Pancreas (tissue), 10 donors: ENCODE data around the gene COX18. TPM values are rescaled to one million over a fixed set of nuclear protein-coding genes. Genes with fewer than 3 reads are reported as not detected.

ENCODE experiments used
- ATAC-seq, 4 donors: fragments of 200-7000 bp; cut with Tn5 transposase; one replicate each; pipeline versions ENCODE4 v1.8.0 to v1.9.1; 2020; ENCODE audit warnings: mild to moderate bottlenecking in 4 of 4, moderate library complexity in 4 of 4
- DNase-seq, 6 donors: peaks; one replicate each; pipeline ENCODE4 v3.0.0-alpha.2; 2020
- FAIRE-seq: peaks from 2 replicates; lab custom pipeline; 2012; peaks lifted over from hg19 to GRCh38; lab: Jason Lieb, UNC
- H3K27ac ChIP-seq, 4 donors: fragments of 200-600 bp; sonication (generic); 1 replicate in 3 of 4; 2 replicates in 1 of 4; pipeline versions ENCODE4 v1.5.0 to v1.8.0; 2020
- H3K27me3 ChIP-seq, 4 donors: fragments of 200-600 bp; one replicate each; pipeline ENCODE4 v1.8.0; 2021
- H3K36me3 ChIP-seq, 3 donors: fragments of 200-600 bp; sonication (generic) in 1 of 3; one replicate each; pipeline versions ENCODE4 v1.5.0 to v1.8.0; 2020 to 2021
- H3K4me1 ChIP-seq, 3 donors: fragments of 200-600 bp; one replicate each; pipeline ENCODE4 v1.8.0; 2021
- H3K4me3 ChIP-seq, 4 donors: fragments of 200-600 bp; sonication (generic) in 2 of 4; one replicate each; pipeline versions ENCODE4 v1.5.0 to v1.8.0; 2020 to 2021
- H3K9me3 ChIP-seq, 4 donors: fragments of 200-600 bp; one replicate each; pipeline ENCODE4 v1.8.0; 2021
- WGBS, 2 donors: extraction: QIAGEN DNeasy Blood & Tissue Kit; methylation state at CpG; one replicate each; pipeline ENCODE4 v1.1.7; 2013; 5-methylcytosine and 5-hydroxymethylcytosine counted together
- intact Hi-C, 3 donors: fragments of 100-400 bp; cut with DNase I; formaldehyde crosslinking; loops; one replicate each; pipeline versions ENCODE4 v1.11.1 to v1.14.2; 2022
- polyA plus RNA-seq, 2 donors: library from polyadenylated mRNA; stranded (reverse); fragments of 200-250 nt; gene quantifications; one replicate each; pipeline ENCODE4 v1.2.3, GENCODE V29; 2013
- total RNA-seq, 6 donors: library from RNA; stranded (reverse); fragmentation: NEBNext Ultra II Directional in 4 of 6; extraction: Animal tissue kit (Norgen Biotek cat#: 25700) in 4 of 6; gene quantifications; one replicate each; pipeline versions ENCODE4 v1.2.1 to v1.2.4, GENCODE V29; 2021 to 2023
- TF ChIP-seq, protein P1 (sequence below), 4 donors: fragments of 200-600 bp; sonication (generic) in 3 of 4; IDR thresholded peaks; one replicate each; pipeline versions ENCODE4 v1.5.0 to v1.8.0; 2021; ENCODE audit warnings: antibody characterized with exemption in 4 of 4
- donor health status: healthy with polysubstance abuse.
- donor health status: DM: no; HTN: no; CAD: no; lungs with moderate emphysema.
- donor health status: DM: no; HTN: no; CAD: no.
- donor health status: control.
- donor health status: control.
- donor health status: Bipolar disorder and iron deficiency.
- donor health status: DM: yes; HTN: yes; CAD: no.
- donor health status: DM: no; HTN: no; CAD: no.
- donor health status: DM: no; HTN: no; CAD: no.
- donor health status: DM: yes; HTN: yes; CAD: no.

COX18 gene
- total and polyA plus RNA-seq, 8 donors = 4.7 to 9.6 (median 6.7) TPM

DNA sequence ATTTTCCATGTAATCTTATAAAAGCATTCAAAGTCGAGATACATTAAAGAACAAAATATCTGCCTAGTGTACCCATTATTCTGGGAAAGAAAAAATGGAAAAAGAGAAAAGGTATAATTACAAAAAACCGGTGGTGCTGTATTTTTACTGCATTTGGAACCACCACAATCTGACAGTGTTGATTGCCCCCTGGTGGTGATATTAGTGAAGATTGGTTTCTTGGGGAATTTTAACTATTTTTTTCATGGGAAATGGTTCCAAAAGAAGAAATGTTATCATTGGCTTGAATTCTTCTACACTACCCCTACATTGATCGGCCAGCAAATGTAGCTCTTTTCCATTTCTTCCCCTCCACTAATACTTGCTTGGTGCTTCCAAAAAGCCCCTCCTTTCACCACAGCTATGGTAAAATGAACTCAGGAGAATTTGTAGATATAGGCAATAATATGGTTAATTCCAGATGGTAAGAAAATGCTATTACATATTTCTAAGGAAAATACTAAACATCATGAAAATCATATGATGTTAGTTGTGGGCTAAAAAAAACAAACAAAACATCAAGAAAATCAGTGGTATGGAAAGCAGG is 50.0 kb downstream of the COX18 start:
- ATAC-seq (peak in 3 of 4 donors; percentile 50 to 59 (median 51)), FAIRE-seq (peak; percentile 57), DNase-seq (no peak)
- H3K4me1 ChIP-seq = no peaks in the 10 kb centered on the region
- H3K4me3 ChIP-seq = no peak overlapping the region
- TF ChIP-seq, protein P1, sequence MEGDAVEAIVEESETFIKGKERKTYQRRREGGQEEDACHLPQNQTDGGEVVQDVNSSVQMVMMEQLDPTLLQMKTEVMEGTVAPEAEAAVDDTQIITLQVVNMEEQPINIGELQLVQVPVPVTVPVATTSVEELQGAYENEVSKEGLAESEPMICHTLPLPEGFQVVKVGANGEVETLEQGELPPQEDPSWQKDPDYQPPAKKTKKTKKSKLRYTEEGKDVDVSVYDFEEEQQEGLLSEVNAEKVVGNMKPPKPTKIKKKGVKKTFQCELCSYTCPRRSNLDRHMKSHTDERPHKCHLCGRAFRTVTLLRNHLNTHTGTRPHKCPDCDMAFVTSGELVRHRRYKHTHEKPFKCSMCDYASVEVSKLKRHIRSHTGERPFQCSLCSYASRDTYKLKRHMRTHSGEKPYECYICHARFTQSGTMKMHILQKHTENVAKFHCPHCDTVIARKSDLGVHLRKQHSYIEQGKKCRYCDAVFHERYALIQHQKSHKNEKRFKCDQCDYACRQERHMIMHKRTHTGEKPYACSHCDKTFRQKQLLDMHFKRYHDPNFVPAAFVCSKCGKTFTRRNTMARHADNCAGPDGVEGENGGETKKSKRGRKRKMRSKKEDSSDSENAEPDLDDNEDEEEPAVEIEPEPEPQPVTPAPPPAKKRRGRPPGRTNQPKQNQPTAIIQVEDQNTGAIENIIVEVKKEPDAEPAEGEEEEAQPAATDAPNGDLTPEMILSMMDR (IDR thresholded peaks at IDR 0.05) = peak; percentile 20 to 62 (median 40)
- H3K9me3 ChIP-seq = no peaks in the 10 kb centered on the region
- intact Hi-C loops = loop anchor here in 1 of 3 donors (10.0 kb wide), 1 partner anchor 315 kb away; no protein-coding TSS in a partner anchor
- H3K27me3 ChIP-seq = no peaks in the 10 kb centered on the region
- WGBS, 2 donors = 2 to 3% methylated on average over 3 of the region's 3 CpGs
- no peak overlapping the region for H3K27ac ChIP-seq
- no peaks in the 10 kb centered on the region for H3K36me3 ChIP-seq

DNA sequence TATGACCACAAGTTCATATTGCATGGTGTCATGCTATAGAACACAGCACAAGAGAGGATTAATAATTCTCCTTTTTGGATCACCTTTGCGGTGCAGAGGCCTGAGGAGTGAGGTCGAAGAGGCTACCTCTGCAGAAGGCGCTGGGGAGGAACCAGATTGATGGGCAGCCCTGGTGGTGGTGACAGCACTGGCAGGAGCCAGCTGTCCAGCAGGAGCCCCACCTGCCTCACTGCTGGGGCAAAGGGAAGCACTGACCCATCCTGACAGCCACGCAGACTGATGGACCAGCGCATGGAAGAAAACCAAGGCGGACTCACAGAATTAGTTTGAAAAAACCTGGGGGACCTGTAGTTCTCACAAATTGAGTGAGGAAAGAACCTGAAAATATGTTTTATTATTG is 50.9 kb downstream of the COX18 start:
- FAIRE-seq (no peak), DNase-seq (no peak), ATAC-seq (no peak)
- no peak overlapping the region for H3K4me3 ChIP-seq
- no peaks in the 10 kb centered on the region for H3K36me3 ChIP-seq
- TF ChIP-seq, protein P1 (IDR thresholded peaks at IDR 0.05) = no peak
- no peaks in the 10 kb centered on the region for H3K27me3 ChIP-seq
- H3K9me3 ChIP-seq = no peaks in the 10 kb centered on the region
- H3K4me1 ChIP-seq = no peaks in the 10 kb centered on the region
- H3K27ac ChIP-seq = no peak overlapping the region
- WGBS, 2 donors = 87 to 92% methylated on average over 6 of the region's 6 CpGs
- intact Hi-C loops = loop anchor here in 1 of 3 donors (10.0 kb wide), 1 partner anchor 314 kb away; no protein-coding TSS in a partner anchor

DNA sequence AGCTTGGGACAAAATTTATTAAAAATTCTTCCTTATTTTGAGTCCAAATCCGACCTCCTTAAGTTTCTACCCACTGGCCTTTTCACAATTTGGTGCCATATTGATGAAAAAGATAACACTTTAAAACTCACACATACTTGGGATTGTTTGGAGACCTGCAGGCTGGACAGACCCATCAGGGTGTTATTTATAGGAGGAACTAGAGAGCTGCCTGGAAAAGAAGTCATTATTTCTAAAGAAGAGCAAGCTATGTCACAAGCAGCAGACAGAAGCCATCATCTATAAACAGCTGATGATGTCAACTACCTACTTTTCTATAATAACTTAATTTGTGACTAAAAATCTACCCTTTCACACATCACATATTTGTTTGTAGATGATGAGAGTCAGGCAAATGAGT is 56.2 kb downstream of the COX18 start:
- TF ChIP-seq, protein P1 (IDR thresholded peaks at IDR 0.05) = no peak
- intact Hi-C loops = loop anchor here in 1 of 3 donors (10.0 kb wide), 1 partner anchor 309 kb away; no protein-coding TSS in a partner anchor
- H3K4me3 ChIP-seq = no peak overlapping the region
- WGBS, 2 donors = 45 to 61% methylated on average over 1 of the region's 1 CpG
- H3K27me3 ChIP-seq = no peaks in the 10 kb centered on the region
- H3K4me1 ChIP-seq = no peaks in the 10 kb centered on the region
- DNase-seq (no peak), FAIRE-seq (no peak), ATAC-seq (no peak)
- H3K27ac ChIP-seq = no peak overlapping the region
- no peaks in the 10 kb centered on the region for H3K36me3 ChIP-seq
- no peaks in the 10 kb centered on the region for H3K9me3 ChIP-seq

DNA sequence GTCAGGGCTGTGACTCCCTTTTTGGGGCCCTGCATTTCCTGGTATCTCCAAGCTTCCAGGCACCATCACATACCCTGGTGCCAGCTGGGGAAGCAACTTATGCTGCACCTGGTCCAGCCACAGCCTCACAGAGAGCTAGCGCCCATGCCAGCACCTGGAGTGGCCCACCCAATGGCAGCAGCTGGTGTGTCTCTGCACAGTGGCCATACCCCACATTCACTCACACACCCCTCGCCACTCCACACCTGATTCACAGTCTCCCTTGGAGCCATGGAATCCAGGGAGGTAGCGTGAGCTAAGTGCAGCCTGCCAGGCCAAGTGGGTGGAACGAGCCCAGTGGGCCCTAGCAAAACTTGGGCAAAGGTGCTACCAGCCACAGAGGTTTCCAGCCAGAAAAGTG is 56.8 kb downstream of the COX18 start:
- Histone ChIP-seq H3K9me3 (no peaks in the 10 kb centered on the region), H3K36me3 (no peaks in the 10 kb centered on the region), H3K27me3 (no peaks in the 10 kb centered on the region), H3K27ac (no peak overlapping the region), H3K4me1 (no peaks in the 10 kb centered on the region), H3K4me3 (no peak overlapping the region)
- intact Hi-C loops = loop anchor here in 1 of 3 donors (10.0 kb wide), 1 partner anchor 308 kb away; no protein-coding TSS in a partner anchor
- FAIRE-seq (no peak), ATAC-seq (no peak), DNase-seq (no peak)
- WGBS, 2 donors = 83 to 91% methylated on average over 4 of the region's 4 CpGs
- TF ChIP-seq, protein P1 (IDR thresholded peaks at IDR 0.05) = no peak

DNA sequence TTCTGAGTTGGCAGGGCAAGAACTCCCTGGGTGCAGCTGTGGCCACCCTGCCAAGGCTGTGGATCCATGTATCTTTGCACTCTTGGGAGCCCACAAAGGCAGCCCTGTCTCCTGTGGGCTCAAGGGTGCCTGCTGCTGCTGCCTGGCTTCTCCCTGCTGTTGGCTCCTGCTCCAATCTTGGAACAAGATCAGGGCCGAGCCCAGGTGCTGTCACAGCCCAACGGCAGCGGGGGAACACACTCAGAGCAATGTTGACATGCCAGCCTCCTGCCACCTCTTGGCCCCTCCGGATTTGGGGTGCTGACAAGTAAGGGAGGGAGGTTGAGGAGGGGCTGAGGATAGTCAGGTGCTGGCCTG is 57.9 kb downstream of the COX18 start:
- 71 to 80% methylated on average over 4 of the region's 4 CpGs for WGBS, 2 donors
- Histone ChIP-seq H3K4me1 (no peaks in the 10 kb centered on the region), H3K27me3 (no peaks in the 10 kb centered on the region), H3K27ac (no peak overlapping the region), H3K9me3 (no peaks in the 10 kb centered on the region), H3K36me3 (no peaks in the 10 kb centered on the region), H3K4me3 (no peak overlapping the region)
- no peak for FAIRE-seq
- peak in 2 of 6 donors; percentile 14 to 40 for DNase-seq
- intact Hi-C loops = loop anchor here in 1 of 3 donors (10.0 kb wide), 1 partner anchor 307 kb away; no protein-coding TSS in a partner anchor
- TF ChIP-seq, protein P1 (IDR thresholded peaks at IDR 0.05) = no peak
- ATAC-seq = no peak
